GM19328 (cell line): ENCODE measurements around the gene ACAP2.
"Not testable (repeated sequence)": the region's sequence is repeated elsewhere in the genome, so short reads cannot be mapped to it uniquely, and the experiment has no call there.

ENCODE experiments used
- ATAC-seq: cut with Tn5 transposase; IDR thresholded peaks from one replicate; pipeline ENCODE4 v1.9.1; 2021; ENCODE audit warnings: mild to moderate bottlenecking, moderate library complexity; ENCODE audit not compliant: unreplicated experiment

Gene ACAP2

DNA sequence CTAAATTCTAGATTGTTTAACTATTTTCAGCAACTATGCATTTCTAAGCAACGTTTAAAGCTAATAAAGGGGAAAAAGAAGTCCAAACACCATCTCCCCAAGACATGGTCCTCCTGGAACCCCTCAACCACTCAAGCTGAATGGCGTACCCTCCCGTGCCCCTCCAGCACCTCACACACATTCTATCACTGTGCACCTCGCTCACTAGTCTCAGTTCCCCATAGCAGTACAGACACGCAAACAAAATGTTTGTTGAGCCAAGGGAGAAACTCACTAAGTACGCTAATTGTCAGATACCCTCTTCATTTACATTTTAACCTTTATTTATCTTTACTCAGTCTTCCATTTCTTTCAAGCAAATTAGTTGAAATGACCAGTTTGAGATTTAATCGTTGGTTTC is 48.8 kb downstream of the ACAP2 start:
- peak; percentile 49 for ATAC-seq

DNA sequence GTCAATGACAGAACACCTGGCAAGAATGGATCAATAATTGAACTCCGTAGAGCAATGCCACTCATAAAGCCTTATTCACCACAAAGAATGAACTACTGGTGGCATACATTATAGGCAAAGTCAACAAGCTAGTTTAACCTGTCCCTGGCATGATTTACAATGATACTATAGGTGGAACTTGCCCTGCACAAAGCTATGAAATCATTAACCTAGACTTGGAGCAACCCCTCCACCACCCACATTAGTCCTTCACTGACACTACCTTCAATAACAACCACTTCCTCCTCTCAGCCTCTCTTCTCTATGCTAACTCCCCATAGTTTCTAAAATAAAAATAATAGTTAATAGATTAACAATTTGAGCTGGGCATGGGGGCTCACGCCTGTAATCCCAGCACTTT is 54.4 kb downstream of the ACAP2 start:
- ATAC-seq, result no peak

DNA sequence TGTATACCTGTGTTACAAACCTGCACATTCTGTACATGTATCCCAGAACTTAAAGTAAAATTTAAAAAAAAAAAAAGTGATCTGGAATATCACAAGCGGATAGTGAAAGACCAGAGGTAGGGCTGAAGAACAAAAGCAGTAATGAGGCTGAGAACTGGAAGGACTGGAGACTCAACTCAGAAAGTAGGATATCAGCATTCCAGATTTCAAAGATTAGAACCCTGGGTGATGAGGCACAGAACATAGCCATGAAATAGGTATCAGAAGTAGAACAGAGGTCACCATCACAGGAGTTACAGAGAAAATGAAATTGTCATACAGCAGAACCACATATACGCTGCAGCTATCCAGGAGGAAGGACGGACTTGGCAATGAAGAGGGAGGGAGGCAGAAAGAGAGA is 56.1 kb downstream of the ACAP2 start:
- ATAC-seq, result no peak

DNA sequence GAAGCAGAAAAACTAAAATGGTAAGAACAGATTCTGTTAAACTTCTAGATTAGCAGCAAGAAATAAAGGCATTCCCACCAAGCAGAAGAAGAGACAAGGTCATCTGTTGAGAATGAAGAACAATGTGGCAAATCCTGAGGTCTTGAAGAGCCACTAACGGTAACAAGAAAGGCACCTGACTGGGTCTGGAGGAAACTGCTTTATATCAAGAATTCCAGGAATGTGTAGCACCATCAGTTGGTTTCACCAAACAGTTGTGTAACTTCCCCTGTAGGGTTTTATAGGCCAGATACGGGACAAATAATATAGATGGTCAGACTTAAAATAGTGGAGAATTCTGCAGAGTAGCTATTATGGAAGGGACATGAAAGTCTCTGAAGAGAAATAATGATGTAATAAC is 57.3 kb downstream of the ACAP2 start:
- ATAC-seq, result no peak

DNA sequence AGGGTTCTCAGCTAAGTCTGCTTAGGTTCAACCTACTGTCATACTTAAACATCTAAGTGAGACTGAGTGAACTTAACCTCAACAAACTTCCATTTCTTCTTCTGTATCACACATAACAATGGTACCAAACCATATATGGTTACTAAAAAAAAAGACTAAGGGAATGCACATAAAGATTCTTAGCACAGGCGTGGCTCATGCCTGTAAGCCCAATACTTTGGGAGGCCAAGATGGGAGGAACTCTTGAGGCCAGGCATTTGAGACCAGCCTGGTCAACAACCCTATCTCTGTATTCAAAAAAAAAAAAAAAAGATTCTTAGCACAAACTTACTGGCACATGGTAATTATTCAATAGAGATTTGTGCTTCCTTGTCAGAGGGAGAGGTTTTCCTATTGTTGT is 57.9 kb downstream of the ACAP2 start:
- ATAC-seq, result no peak

DNA sequence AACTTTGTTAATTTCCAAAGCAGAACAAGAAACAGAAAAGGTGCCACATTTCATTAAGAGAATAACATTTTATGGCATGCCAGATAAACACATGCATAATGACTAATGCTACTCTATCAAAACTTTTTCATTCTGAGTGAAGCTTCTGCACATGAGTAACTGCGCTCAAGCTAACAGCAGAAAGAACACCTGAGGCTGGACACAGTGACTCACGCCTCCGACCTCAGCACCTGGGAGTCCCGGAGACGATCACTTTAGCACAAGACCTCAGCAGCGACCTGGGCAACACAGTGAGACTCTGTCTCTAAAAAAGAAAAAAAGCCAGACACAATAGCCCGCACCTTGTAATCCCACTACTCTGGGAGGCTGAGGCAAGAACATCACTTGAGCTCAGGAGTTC is 70.6 kb downstream of the ACAP2 start:
- ATAC-seq, result no peak

DNA sequence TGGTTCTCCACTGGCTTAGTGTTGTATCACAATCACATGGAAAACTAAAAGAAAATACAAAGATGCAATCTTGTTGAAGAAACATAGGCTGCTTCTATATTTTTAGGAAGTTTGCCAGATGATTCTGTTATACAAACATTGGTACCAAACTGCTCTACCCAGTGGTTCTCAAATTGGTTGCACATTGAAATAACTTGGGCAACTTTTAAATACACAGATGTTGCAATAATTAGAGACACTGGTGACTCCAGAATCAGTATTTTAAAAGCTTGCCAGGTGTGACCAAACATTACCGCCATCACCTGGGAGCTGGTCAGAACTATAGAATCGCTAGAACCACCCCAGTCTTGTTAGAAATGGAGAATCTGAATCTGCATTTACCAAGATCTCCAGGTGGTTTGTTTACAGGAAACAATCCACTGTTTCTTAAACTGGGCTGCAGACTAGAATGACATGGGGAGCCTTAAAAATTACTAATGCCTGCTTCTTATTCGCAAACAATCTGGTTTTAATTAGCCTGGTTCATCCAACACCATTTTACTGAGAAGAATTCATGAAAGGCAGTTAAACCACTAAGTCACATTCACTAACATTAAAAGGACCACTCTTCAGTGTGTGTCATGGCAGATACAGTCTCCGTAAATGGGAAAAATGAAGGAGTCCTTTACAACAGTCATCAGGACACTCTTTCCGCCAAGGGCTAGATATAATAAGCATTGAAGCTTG is 76.5 kb downstream of the ACAP2 start:
- no peak for ATAC-seq

DNA sequence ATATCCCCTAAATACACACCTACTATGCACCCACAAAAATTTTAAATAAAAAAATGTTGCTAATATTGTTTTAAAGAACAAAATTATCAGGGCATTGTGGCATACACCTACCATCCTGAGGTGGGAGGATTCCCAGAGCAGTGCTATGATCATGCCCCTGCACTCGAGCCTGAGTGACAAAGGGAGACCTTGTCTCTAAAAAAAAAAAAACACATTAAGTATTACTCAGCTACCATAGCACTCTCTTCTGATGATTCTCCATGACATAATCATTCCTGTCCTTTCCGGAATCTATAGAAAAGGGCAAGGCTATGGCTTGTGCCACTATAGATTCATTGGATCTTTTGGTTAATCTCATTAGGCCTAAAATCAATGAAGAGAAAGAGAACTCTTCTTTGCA is 77.4 kb downstream of the ACAP2 start:
- no peak for ATAC-seq

DNA sequence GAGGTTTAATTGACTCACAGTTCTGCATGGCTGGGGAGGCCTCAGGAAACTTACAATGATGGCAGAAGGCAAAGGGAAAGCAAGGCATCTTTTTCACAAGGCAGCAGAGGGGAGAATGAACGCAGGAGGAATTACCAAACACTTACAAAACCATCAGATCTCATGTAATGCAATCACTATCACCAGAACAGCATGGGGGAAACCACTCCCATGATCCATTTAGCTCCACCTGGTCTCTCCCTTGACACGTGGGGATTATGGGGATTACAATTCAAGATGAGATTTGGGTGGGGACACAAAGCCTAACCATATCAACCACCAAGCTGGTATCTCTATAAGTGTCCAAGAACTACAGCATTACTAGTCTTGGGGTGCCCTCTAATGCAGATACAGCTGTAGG is 85.0 kb downstream of the ACAP2 start:
- not testable (repeated sequence) for ATAC-seq

DNA sequence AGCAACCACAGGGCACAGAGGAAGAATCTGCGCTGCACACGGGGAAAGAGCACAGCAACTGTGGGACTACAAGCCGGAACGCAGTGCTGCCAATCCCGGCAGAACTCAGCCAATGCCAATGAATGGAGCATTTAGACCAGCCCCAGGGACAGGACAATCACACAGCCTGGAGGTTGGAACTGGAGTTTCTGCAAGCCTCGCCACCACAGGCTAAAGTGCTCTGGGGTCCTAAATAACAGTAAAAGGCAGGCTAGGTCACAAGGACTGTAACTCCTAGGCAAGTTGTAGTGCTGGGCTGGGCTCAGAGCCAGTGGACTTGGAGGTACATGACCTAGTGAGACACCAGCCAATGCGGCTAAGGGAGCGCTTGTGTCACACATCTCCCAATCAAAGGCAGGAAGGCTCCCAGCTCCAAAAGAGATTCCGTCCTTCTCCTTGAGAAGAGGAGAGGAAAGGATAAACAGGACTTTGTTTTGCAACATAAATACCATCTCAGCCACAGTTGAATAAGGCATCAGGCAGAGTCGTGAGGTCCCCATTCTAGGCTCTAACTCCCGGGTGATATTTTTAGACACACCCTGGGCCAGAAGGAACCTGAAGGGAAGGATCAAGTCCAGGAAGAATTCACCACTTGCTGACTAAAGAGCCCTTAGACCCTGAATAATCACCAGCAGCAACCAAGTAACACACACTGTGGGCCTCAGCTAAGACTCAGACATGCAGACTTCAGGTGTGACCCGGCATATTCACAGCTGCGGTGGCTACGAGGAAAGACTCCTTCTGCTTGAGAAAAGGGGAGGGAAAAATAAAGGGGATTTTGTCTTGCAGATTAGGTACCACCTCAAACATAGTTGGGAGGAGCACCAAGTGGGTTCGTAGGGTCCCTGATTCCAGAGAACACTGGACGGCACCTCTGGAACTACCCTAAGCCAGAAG is 86.4 kb downstream of the ACAP2 start:
- no peak for ATAC-seq

DNA sequence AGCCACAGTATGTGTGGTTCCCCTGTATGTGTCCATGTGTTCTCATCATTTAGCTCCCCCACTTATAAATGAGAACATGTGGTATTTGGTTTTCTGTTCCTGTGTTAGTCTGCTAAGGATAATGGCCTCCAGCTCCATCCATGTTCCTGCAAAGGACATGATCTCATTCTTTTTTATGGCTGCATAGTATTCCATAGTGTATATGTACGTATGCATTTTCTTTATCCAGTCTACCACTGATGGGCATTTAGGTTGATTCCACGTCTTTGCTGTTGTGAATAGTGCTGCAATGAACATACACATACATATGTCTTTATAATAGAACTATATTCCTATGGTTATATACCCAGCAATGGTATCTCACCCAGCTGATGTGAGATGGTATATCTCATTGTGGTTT is 88.8 kb downstream of the ACAP2 start:
- ATAC-seq, result not testable (repeated sequence)

DNA sequence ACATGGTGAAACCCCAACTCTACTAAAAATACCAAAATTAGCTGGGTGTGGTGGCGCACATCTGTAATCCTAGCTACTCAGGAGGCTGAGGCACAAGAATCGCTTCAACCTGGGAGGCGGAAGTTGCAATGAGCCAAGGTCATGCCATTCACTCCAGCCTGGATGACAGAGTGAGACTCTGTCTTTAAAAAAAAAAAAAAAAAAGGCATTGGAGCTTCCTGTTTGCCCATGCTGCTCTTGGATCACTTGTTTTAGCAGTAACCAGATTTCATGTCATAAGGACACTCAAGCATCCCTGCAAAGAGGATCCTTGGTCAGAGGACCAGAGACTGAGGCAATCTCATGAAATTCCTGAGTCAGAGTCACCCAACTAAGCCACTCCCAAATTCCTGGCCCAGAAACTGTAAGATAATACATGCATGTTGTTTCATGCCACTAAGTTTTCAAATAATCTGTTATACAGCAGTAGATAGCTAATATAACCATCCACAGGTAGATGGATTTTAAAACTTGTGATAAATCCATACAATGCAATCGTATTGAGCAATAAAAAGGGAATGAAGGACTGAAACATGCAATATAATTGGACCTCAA is 89.8 kb downstream of the ACAP2 start:
- no peak for ATAC-seq

DNA sequence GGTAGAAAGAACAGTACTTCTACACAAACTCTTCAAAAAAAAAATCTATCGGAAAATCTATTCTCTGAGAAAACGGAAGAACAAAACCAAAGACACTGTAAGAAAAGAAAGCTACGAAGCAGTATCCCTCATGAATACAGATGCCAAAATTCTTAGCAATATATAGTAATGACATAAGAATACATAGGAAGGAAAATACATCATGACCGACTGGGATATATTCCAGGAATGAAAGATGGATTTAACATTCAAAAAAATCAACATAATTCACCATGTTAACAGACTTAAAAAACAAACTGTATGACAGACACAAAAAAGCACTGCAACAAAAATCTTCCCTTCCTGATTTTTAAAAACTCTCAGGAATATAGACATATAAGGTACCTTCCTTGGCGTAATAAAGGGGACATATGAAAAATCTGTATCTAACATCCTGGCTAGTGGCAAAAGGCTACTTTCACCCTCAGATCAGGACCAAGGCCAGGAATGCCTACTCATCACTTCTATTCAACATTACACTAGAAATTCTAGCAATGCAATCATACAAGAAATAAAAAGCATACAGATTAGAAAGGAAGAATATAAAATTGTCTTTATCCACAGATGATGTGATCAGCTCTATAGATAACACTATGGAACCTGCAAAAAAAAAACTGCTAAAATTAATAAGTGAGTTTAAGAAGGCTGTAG is 94.2 kb downstream of the ACAP2 start:
- no peak for ATAC-seq

DNA sequence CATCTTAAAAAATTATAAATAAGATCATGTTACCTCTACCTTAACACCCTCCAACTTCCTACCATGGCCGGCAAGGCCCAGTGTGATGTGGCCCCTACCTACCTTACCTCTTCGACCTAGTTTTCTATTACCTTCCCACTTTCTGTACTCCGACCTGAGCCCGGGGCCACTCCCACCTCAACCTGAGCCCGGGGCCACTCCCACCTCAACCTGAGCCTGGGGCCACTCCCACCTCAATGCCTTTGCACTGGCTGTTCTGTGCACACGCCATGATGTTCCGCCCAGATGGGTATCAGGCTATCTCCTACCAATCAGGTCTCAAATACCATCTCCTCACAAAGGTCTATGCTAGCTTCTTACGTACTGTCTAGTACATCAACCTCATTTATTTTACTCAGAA is 105.1 kb downstream of the ACAP2 start:
- no peak for ATAC-seq

DNA sequence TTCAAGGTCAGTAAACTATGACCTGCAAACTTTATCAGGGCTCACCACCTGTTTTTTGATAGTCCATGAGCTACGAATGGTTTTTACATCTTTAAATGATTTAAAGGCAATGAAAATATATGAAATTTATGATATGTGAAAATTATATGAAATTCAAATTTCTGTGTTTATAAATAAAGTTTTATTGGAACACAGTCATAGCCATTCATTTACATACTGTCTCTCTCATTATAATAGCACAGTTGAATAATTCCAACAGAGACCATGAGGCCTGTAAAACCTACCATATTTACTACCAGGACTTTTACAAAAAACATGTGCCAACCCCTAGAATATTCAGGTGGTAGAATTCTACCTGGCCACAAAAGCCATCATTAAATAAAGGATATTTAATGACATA is 107.9 kb downstream of the ACAP2 start:
- no peak for ATAC-seq

DNA sequence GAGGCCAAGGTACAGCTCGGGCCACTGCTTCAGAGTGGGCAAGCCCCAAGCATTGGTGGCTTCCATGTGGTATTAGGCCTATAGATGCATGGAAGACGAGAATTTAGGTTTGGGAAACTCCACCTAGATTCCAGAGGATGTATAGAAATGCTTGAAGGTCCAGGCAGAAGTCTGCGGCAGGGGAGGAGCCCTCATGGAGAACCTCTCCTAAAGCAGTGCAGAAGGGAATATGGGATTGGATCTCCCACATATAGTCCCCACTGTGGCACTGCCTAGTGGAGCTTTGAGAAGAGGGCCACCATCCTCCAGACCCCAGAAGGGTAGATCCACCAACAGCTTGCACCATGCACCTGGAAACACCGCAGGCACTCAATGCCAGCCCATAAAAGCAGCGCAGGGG is 123.8 kb downstream of the ACAP2 start:
- ATAC-seq, result no peak

DNA sequence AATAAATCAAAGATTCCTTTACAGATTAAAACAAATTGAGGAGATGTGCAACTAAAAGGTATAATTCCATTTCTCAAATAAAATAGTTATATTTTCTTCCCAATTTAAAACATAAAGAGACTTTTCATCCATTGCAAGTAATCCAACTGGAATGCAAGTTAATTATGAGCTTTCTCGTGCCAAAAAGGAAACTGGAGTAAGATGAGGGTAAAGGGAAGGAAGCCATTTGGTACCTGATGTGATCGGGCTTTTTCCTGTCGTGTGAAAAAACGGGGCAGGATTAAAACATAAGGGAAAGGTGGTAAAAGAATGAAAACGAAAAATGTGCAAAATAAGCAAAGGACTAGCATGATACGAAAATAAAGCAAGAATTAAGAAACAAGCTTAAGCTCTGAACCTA is 130.1 kb downstream of the ACAP2 start:
- no peak for ATAC-seq

DNA sequence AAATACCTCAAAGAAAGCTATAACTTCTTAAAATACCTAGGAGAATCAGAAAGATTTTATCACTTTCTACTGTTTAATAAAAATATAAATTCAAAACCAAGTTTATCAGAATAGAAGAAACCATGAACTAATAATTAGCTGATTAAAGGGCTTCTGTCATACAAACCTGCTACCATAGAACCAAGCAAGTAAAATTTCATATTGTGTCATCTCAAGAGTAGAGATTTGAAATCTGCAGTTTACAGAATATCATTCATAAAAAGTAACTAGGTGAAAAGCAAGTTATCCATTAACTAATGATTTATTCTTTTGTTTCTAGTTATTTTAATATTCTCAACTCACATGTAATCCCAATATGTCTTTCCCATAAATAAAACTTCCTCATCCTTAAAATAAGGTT is 135.1 kb downstream of the ACAP2 start:
- ATAC-seq, result no peak

DNA sequence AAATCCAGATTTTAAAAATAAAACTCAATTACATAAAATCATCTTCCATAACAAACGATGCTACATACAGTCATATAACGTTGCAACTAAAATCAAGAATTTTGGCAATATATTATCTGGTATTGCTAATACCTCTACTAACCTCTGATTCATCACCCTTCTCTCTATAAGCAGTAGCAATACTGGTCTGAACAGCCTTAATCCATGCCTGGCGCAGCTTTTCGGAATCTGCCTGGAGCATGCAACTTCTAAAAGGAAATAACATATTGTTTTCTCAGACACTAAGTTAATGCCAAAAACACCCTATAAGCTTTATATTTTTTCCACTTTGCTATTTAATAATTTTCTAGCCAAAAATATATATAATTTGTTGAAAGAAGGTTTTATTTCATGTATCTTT is 136.5 kb downstream of the ACAP2 start:
- no peak for ATAC-seq

DNA sequence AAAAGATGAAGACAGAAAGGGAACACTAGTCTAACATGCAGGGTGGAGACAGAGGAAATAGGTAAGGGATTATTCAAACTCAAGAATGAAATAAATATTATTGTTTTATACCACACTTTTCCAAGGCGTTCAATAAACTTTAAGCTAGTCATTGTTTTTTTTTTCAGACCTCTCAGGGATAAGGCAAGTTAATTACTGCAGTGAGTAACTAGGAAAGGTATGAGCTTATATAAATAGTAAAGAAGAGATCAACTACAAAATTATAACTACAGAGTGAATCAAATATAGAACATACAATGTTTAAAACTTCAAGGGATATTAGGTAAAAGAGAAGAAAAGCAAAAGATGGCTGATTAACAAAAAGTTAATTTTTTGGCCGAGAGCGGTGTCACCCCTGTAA is 140.4 kb downstream of the ACAP2 start:
- ATAC-seq, result no peak

DNA sequence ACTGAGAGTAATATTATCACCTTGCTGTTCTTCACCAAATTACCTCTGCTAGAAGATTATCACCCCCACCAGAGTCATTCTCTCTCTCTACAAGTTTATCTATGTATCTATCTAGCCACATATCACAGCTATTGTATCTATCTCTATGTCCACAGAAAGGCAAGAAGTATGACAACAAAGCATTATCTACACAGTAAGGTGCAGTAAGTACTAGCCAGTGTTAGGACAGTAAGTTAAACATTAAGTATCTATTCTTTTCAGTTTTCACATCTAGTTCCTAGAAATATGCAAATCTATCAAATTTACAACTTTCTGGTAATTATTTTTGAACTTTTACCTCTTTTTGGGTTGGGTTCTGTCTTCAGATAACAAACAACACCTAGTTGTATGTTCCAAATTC is 145.4 kb downstream of the ACAP2 start:
- no peak for ATAC-seq
